K562 (cell line): ENCODE measurements around the gene FA2H. TPM values are rescaled to one million over a fixed set of nuclear protein-coding genes. Genes with fewer than 3 reads are reported as not detected.
A peak's percentile ranks its signal among the peaks of the same experiment; 100 is the strongest.

Source experiments
- ATAC-seq: fragments of 200-7000 bp; cut with Tn5 transposase; 3 replicates; pipeline ENCODE4 v1.9.1; 2020; ENCODE audit warnings: moderate library complexity
- BruUV-seq: library from RNA; stranded (reverse); fragments of 400-500 nt; replicated peaks from 2 replicates; lab custom pipeline; 2021; lab: Mats Ljungman, UMichigan
- CTCF ChIA-PET: fragments of 300-600 bp; formaldehyde crosslinking; extraction: SDS; loops from one replicate; lab custom pipeline; 2021; ENCODE audit warnings: low intra/inter-chr PET ratio; lab: Yijun Ruan, JAX
- POLR2A ChIA-PET: fragments of 300-600, 350-650 bp; sonication (Branson Sonifier 250); formaldehyde crosslinking; extraction: SDS; loops from one replicate; lab custom pipeline; 2021; ENCODE audit warnings: antibody characterized with exemption, inconsistent platforms; lab: Yijun Ruan, JAX
- DNase-seq, 4 experiments: peaks; one replicate each; pipeline versions ENCODE4 v3.0.0 to v3.0.0-alpha.2; 2011 to 2018; ENCODE audit warnings: low spot score in 3 of 4, mixed read lengths in 3 of 4; ENCODE audit errors: extremely low read depth in 1 of 4
- FAIRE-seq: peaks from 2 replicates; lab custom pipeline; 2011; peaks lifted over from hg19 to GRCh38; lab: Jason Lieb, UNC
- H2AFZ ChIP-seq: 2 replicates; pipeline ENCODE4 v1.6.0; 2011; ENCODE audit warnings: low read depth, low read length, control low read depth, inconsistent platforms
- H3K27ac ChIP-seq: fragments of 200-600 bp; 3 replicates; pipeline ENCODE4 v1.8.0; 2011; ENCODE audit warnings: low read depth, mild to moderate bottlenecking, control low read depth, inconsistent platforms, low read length, moderate library complexity, mixed read lengths; ENCODE audit errors: extremely low read depth
- H3K27me3 ChIP-seq, 2 experiments: fragments of 300-600 bp in 1 of 2; 2 replicates in 1 of 2; 3 replicates in 1 of 2; pipeline versions ENCODE4 v1.6.0 to v1.8.0; 2011; ENCODE audit warnings: inconsistent platforms in 2 of 2, low read length in 2 of 2, mild to moderate bottlenecking in 1 of 2, mixed read lengths in 1 of 2, moderate library complexity in 1 of 2; ENCODE audit not compliant: control insufficient read depth in 2 of 2, insufficient read depth in 2 of 2
- H3K36me3 ChIP-seq: fragments of 300-600 bp; 3 replicates; pipeline ENCODE4 v1.8.0; 2011; ENCODE audit warnings: mild to moderate bottlenecking, low read length, inconsistent platforms; ENCODE audit not compliant: control insufficient read depth, insufficient read depth
- H3K4me1 ChIP-seq, 2 experiments: fragments of 200-600 bp in 1 of 2; replicated peaks in 1 of 2; 2 replicates in 1 of 2; 3 replicates in 1 of 2; pipeline versions ENCODE4 v1.5.1 to v1.8.0; 2011; ENCODE audit warnings: inconsistent platforms in 2 of 2, low read length in 2 of 2, mild to moderate bottlenecking in 1 of 2, mixed read lengths in 1 of 2, moderate library complexity in 1 of 2; ENCODE audit not compliant: control insufficient read depth in 2 of 2, insufficient read depth in 2 of 2
- H3K4me2 ChIP-seq: 2 replicates; pipeline ENCODE4 v1.6.1; 2011; ENCODE audit warnings: low read length, control low read depth, inconsistent platforms, mixed read lengths; ENCODE audit not compliant: insufficient read depth
- H3K4me3 ChIP-seq: fragments of 200-600 bp; sonication (generic), shearing (Covaris generic); 2 replicates; pipeline ENCODE4 v1.5.1; 2016; ENCODE audit warnings: control low read depth, inconsistent platforms
- H3K79me2 ChIP-seq: fragments of 200-600 bp; 3 replicates; pipeline ENCODE4 v1.8.0; 2011; ENCODE audit warnings: low read length, inconsistent platforms; ENCODE audit not compliant: control insufficient read depth, insufficient read depth
- H3K9ac ChIP-seq, 2 experiments: 2 replicates each; pipeline versions ENCODE4 v1.6.0 to v1.6.1; 2011; ENCODE audit warnings: low read depth in 2 of 2, low read length in 2 of 2, control low read depth in 1 of 2, inconsistent platforms in 1 of 2, mild to moderate bottlenecking in 1 of 2, mixed read lengths in 1 of 2; ENCODE audit not compliant: insufficient read depth in 1 of 2
- H3K9me1 ChIP-seq: one replicate; pipeline ENCODE4 v1.6.0; 2011; ENCODE audit warnings: inconsistent platforms, mild to moderate bottlenecking, low read length, moderate library complexity; ENCODE audit not compliant: control insufficient read depth, insufficient read depth
- H3K9me3 ChIP-seq: replicated peaks from 2 replicates; pipeline ENCODE4 v1.5.1; 2011; ENCODE audit warnings: low read depth, low read length, inconsistent platforms; ENCODE audit not compliant: control insufficient read depth, insufficient read depth
- H4K20me1 ChIP-seq: replicated peaks from 2 replicates; pipeline ENCODE4 v1.6.1; 2011; ENCODE audit warnings: low read length, inconsistent platforms, mixed read lengths; ENCODE audit not compliant: control insufficient read depth, insufficient read depth
- BCOR ChIP-seq: fragments of 450-650 bp; IDR thresholded peaks from 2 replicates; pipeline ENCODE4 v1.6.1; 2016
- CTBP1 ChIP-seq: fragments of 450-650 bp; IDR thresholded peaks from 2 replicates; pipeline ENCODE4 v1.6.1; 2016; ENCODE audit warnings: borderline replicate concordance
- NR2C1 ChIP-seq, 2 experiments: fragments of 450-650 bp; IDR thresholded peaks; 2 replicates each; pipeline ENCODE4 v1.6.1; 2017; ENCODE audit warnings: mild to moderate bottlenecking in 2 of 2, antibody characterized with exemption in 1 of 2, inconsistent platforms in 1 of 2, missing compliant biosample characterization in 1 of 2, missing genetic modification characterization in 1 of 2
- RBM25 ChIP-seq: fragments of 200-400 bp; formaldehyde crosslinking; IDR thresholded peaks from 2 replicates; pipeline ENCODE4 v1.6.1; 2018; ENCODE audit warnings: low read length, low read depth, moderate library complexity; ENCODE audit not compliant: severe bottlenecking
- RUNX1 ChIP-seq: sonication (generic); IDR thresholded peaks from 2 replicates; pipeline ENCODE4 v1.6.1; 2016; ENCODE audit warnings: antibody characterized with exemption, low read depth
- ZNF280A ChIP-seq: fragments of 450-650 bp; IDR thresholded peaks from 2 replicates; pipeline ENCODE4 v1.6.1; 2018; ENCODE audit warnings: mild to moderate bottlenecking, low read depth; ENCODE audit not compliant: partially characterized antibody
- WGBS: fragments of 100-300 bp; shearing (Covaris generic); methylation state at CpG from one replicate; pipeline ENCODE4 v1.1.6; 2016; ENCODE audit warnings: low coverage, mixed read lengths; ENCODE audit not compliant: insufficient coverage; ENCODE audit errors: missing lambda C conversion rate; 5-methylcytosine and 5-hydroxymethylcytosine counted together
- in situ Hi-C: fragments of 300-500 bp; cut with MboI; formaldehyde crosslinking; loops from 4 replicates; pipeline ENCODE4 v1.15.0; 2018; ENCODE audit warnings: inconsistent platforms, mixed read lengths
- intact Hi-C: fragments of 100-400 bp; cut with micrococcal nuclease; formaldehyde crosslinking; loops from 2 replicates; pipeline ENCODE4 v1.14.2; 2022
- polyA plus RNA-seq, 8 experiments: library from polyadenylated mRNA; depleted of rRNA in 4 of 8; stranded (reverse) in 5 of 8; unstranded in 3 of 8; fragments of >200 nt; fragmentation: Nextera tagmentation in 2 of 8; fragmentation: Illumina TruSeq in 1 of 8; extraction: Ambion mirVana in 2 of 8; extraction: Trizol in 1 of 8; gene quantifications; 2 replicates each; pipeline versions ENCODE4 v1.2.1 to v1.2.3, GENCODE V29; 2011 to 2014; ENCODE audit warnings: inconsistent platforms in 1 of 8, missing spikeins in 1 of 8
- total RNA-seq, 7 experiments: library from RNA; depleted of rRNA in 6 of 7; stranded (reverse); fragments of >200 nt in 6 of 7; fragmentation: Illumina TruSeq in 2 of 7; extraction: Trizol in 2 of 7; gene quantifications; 2 replicates each; pipeline versions ENCODE4 v1.2.1 to v1.2.3, GENCODE V29; 2011 to 2021; ENCODE audit warnings: low replicate concordance in 1 of 7
- TF ChIP-seq, protein P1 (sequence below): sonication (generic); formaldehyde crosslinking; IDR thresholded peaks from 2 replicates; pipeline ENCODE4 v1.8.0; 2022; ENCODE audit warnings: mild to moderate bottlenecking, missing genetic modification reagents

Gene FA2H
- total and polyA plus RNA-seq, 9 of the 15 experiments (the other 6 are each of a cell fraction or from before 2014, with no cell fraction given): not detected

GRCh38 chr16:74729783-74730683 is 44.6 kb downstream of the FA2H start (continued):
- TF ChIP-seq, protein P1, sequence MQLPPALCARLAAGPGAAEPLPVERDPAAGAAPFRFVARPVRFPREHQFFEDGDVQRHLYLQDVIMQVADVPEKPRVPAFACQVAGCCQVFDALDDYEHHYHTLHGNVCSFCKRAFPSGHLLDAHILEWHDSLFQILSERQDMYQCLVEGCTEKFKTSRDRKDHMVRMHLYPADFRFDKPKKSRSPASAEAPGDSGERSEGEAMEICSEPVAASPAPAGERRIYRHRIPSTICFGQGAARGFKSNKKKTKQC (CRISPR knock-in tag): no peak
- TF ChIP-seq ZNF280A: no peak

DNA sequence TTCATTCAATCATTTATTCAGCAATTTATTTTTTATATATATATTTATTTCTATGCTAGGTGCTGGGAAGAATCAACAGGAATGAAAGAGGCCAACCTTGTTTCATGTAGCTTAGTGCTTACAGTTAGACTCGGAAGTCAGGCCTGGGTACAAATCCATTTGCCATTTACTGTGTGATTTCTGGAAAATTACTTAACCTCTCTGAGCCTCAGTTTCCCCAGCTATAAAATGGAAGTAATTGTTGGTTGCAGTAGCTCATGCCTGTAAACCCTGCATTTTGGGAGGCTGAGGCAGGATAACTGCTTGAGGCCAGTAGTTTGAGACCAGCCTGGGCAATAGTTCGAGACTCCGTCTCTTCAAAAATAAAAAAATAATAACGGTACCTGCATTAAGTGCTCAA is 46.7 kb downstream of the FA2H start:
- POLR2A ChIA-PET: no interaction called here
- H3K79me2 ChIP-seq: no peaks in the 10 kb centered on the region
- no peaks in the 10 kb centered on the region for H3K36me3 ChIP-seq
- no peak for ATAC-seq
- TF ChIP-seq RUNX1 (no peak), NR2C1 (IDR thresholded peaks at IDR 0.05) (no peak), NR2C1 (tag; IDR thresholded peaks at IDR 0.05) (no peak), BCOR (peak; percentile 82), CTBP1 (no peak), RBM25 (peak; percentile 76)
- H3K4me2 ChIP-seq: no peak overlapping the region
- WGBS: 23% methylated on average over 4 of the region's 4 CpGs
- no peak overlapping the region for H3K9ac ChIP-seq
- H3K27me3 ChIP-seq: peaks cover 16 to 50% of the 10 kb centered on the region in 2 experiments; a peak in 4 of 5 replicates
- BruUV-seq: no TSS peak
- FAIRE-seq: no peak
- intact Hi-C loops: no loop called here
- H3K9me3 ChIP-seq: peaks cover 4% of the 10 kb centered on the region
- in situ Hi-C loops: no loop called here
- DNase-seq: no peak
- CTCF ChIA-PET: no interaction called here
- H2AFZ ChIP-seq: no peak overlapping the region
- no peaks in the 10 kb centered on the region for H4K20me1 ChIP-seq
- no peak overlapping the region for H3K27ac ChIP-seq
- peaks cover 0 to 3% of the 10 kb centered on the region in 2 experiments; a peak in 1 of 5 replicates for H3K4me1 ChIP-seq
- H3K4me3 ChIP-seq: no peak overlapping the region
- H3K9me1 ChIP-seq: no peaks in the 10 kb centered on the region
